Activated CD4-positive, alpha-beta memory T cell treated with anti-CD3 and anti-CD28 coated beads, Interleukin-2, amount 10 ng/mL, durations not matched to agents 7 days and 5 days (primary cell): Measurements from ENCODE around the gene NUP210L. TPM values are rescaled to one million over a fixed set of nuclear protein-coding genes. Genes with fewer than 3 reads are reported as not detected.
A peak's percentile ranks its signal among the peaks of the same experiment; 100 is the strongest.

Source experiments
- CTCF ChIA-PET: fragments of 350-600 bp; sonication (Branson Sonifier 250); formaldehyde crosslinking; loops from one replicate; lab custom pipeline; 2021; ENCODE audit warnings: antibody characterized with exemption, inconsistent platforms; lab: Charles Lee
- POLR2A ChIA-PET: fragments of 350-600 bp; sonication (Branson Sonifier 250); formaldehyde crosslinking; loops from one replicate; lab custom pipeline; 2021; ENCODE audit warnings: antibody characterized with exemption; lab: Charles Lee
- DNase-seq: peaks from one replicate; pipeline ENCODE4 v3.0.0-alpha.2; 2020
- H3K27ac Mint-ChIP-seq: one replicate; pipeline ENCODE4 v1.8.0; 2021; ENCODE audit warnings: mild to moderate bottlenecking, mixed read lengths
- H3K27me3 Mint-ChIP-seq: one replicate; pipeline ENCODE4 v1.8.0; 2021; ENCODE audit warnings: mixed read lengths
- H3K36me3 Mint-ChIP-seq: one replicate; pipeline ENCODE4 v1.8.0; 2021; ENCODE audit warnings: low read depth, mixed read lengths
- H3K4me1 Mint-ChIP-seq: one replicate; pipeline ENCODE4 v1.8.0; 2021; ENCODE audit warnings: mixed read lengths
- H3K4me3 Mint-ChIP-seq: one replicate; pipeline ENCODE4 v1.8.0; 2021; ENCODE audit warnings: mild to moderate bottlenecking, mixed read lengths
- H3K9me3 Mint-ChIP-seq: one replicate; pipeline ENCODE4 v1.8.0; 2021; ENCODE audit warnings: mixed read lengths
- total RNA-seq, 2 experiments: library from RNA; stranded (reverse); gene quantifications; one replicate each; pipeline ENCODE4 v1.2.3, GENCODE V29; 2021

Gene NUP210L
- total RNA-seq, 2 experiments from 2014 or later: 0.05 to 0.08 TPM

DNA sequence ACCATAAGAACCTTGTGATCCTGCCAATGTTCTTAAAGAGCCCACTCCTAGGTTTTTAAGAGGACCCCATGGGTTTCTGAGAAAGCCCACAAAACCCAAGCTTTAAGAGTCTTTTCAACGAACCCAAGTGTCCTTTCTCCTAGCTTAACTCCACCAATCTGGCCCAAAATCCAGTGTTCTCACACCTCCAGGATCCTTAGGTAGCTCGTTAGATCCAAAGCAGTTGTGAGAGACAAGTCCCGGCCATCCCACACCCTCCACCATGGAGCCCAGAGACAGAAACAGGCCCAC, 210.1 kb downstream of the NUP210L start:
- POLR2A ChIA-PET: interaction anchor here (0.7 to 6.9 kb wide), 27 partner anchors 9 to 413 kb away, joined by 3 to 165 read pairs (median 8); partner anchors contain the start of genes CHTOP, CREB3L4, CRTC2 and GATAD2B
- H3K9me3 Mint-ChIP-seq: no peaks in the 10 kb centered on the region
- peak overlapping the region; percentile 99 for H3K27ac Mint-ChIP-seq

DNA sequence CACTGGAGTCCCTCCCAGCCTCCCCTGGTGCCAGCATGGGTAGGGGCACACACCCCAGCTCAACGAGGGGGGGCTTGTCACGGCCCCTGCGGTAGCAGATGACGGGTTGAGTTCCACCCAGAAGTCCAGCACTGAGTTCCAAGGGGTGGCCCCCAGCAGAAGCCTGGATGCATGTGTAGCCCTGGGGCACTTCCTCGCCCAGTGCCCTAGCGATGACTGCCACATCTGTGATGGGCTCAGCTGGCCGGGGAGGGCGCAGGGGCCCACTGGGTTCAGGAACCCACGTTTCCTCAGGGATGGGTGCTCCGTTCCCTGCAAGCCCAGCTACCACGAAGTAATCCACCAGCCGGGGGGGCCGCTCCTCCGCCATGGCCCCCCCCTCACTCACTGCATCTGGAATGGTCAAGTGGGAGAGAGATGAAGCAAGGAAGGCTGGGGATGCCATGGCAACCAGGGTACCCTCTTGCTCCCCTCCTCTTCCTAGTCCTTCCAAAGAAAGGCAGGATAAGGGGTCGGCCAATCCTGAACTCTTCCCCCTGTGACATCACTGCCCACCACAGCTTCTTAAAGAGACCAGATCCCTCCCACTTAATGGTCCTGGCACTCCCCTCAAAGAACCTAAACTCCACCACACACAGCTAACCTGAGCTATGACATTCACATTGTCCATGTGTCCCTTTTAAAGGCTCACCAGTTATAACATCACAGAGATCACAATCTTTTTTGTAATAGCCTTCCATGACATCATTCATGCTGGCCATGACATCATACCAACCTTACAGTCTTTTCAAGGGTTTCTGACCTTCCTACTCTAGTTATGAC, 210.7 kb downstream of the NUP210L start:
- DNase-seq: no peak
- ChIA-PET CTCF (interaction anchor here (0.7 to 4.7 kb wide), 11 partner anchors 12 to 347 kb away, joined by 3 to 52 read pairs (median 20); partner anchors contain the start of genes CREB3L4, CRTC2, GATAD2B and RAB13), POLR2A (interaction anchor here (0.7 to 6.9 kb wide), 25 partner anchors 8 to 412 kb away, joined by 3 to 165 read pairs (median 8); partner anchors contain the start of genes CHTOP, CREB3L4, CRTC2 and GATAD2B)
- peaks cover 40% of the 10 kb centered on the region for H3K4me1 Mint-ChIP-seq
- H3K27ac Mint-ChIP-seq: peak overlapping the region; percentile 99
- H3K9me3 Mint-ChIP-seq: no peaks in the 10 kb centered on the region
- peaks cover 81% of the 10 kb centered on the region for H3K36me3 Mint-ChIP-seq
- peak overlapping the region; percentile 92 for H3K4me3 Mint-ChIP-seq
- H3K27me3 Mint-ChIP-seq: no peaks in the 10 kb centered on the region

More for the DNA sequence above, 210.1 kb downstream of the NUP210L start:
- peaks cover 76% of the 10 kb centered on the region for H3K36me3 Mint-ChIP-seq
- CTCF ChIA-PET: interaction anchor here (0.7 to 4.7 kb wide), 12 partner anchors 12 to 212 kb away, joined by 3 to 52 read pairs (median 18); partner anchors contain the start of genes CREB3L4, CRTC2, GATAD2B and JTB
- no peak for DNase-seq
- H3K4me1 Mint-ChIP-seq: peaks cover 40% of the 10 kb centered on the region
- H3K4me3 Mint-ChIP-seq: peak overlapping the region; percentile 92
- no peaks in the 10 kb centered on the region for H3K27me3 Mint-ChIP-seq

DNA sequence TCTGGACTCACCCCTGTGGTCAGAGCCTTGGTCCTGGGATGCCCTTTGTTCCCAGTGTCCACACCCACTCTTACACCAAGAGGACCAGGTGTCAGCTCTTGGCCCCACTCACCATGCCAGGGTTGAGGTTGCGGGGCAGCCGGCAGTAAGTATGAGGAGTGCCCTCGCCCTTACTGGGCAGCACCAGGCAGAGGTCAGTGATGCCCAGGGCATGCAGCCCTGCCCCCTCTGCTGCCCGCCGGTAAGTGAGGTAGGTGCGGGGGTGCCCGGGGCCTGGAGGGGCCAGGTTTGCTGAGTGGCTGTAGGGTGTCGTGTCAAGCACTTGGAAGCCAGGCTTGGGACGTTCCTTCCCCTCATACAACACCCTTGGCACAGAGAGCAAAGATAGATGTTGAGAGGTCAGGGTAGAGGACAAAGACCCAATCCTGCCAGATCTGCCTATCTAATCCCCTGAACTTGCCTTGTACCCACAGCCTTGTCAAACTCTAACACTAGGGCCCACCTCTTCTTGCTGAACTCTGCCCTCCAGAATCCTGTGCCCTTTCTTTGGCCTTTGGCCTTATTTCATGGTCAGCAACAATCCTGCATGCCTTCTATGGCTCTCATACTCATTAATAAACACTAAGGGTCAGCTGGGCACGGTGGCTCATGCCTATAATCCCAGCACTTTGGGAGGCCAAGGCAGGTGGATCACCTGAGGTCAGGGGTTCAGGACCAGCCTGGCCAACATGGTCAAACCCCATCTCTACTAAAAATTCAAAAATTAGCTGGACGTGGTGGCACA, 211.9 kb downstream of the NUP210L start:
- no peak for DNase-seq
- Mint-ChIP-seq H3K27me3 (no peaks in the 10 kb centered on the region), H3K36me3 (peaks cover 76% of the 10 kb centered on the region), H3K9me3 (no peaks in the 10 kb centered on the region), H3K4me1 (peaks cover 40% of the 10 kb centered on the region), H3K27ac (peak overlapping the region; percentile 66), H3K4me3 (no peak overlapping the region)
- CTCF ChIA-PET: interaction anchor here (4.7 kb wide), 1 partner anchor 14 kb away, joined by 51 read pairs; the partner anchor contains the start of gene CRTC2
- POLR2A ChIA-PET: interaction anchor here (3.1 to 6.9 kb wide), 8 partner anchors 13 to 47 kb away, joined by 7 to 165 read pairs (median 63); partner anchors contain the start of genes CREB3L4, CRTC2, GATAD2B and JTB

Other genes starting within 250 kb of the NUP210L start
- 10 to 100 TPM; 70.8 to 71.1 TPM for gene GATAD2B, start 232.1 kb downstream of the NUP210L start, total RNA-seq
- 100 to 1,000 TPM; 159 to 166 TPM for gene DENND4B, start 208.4 kb downstream of the NUP210L start, total RNA-seq
- gene CRTC2, start 196.5 kb downstream of the NUP210L start, total RNA-seq: 100 to 1,000 TPM; 107 TPM
- gene SLC39A1, start 191.5 kb downstream of the NUP210L start, total RNA-seq: 10 to 100 TPM; 42.5 to 42.6 TPM
- gene CREB3L4, start 187.2 kb downstream of the NUP210L start, total RNA-seq: 1 to 10 TPM; 7.0 to 8.4 TPM
- gene JTB, start 177.4 kb downstream of the NUP210L start, total RNA-seq: 100 to 1,000 TPM; 120 to 127 TPM
- gene RAB13, start 168.7 kb downstream of the NUP210L start, total RNA-seq: under 1 TPM; 0.40 to 0.43 TPM
- 1,000 to 10,000 TPM; 2,022 to 2,087 TPM for gene RPS27, start 164.3 kb downstream of the NUP210L start, total RNA-seq
- 100 to 1,000 TPM; 792 to 805 TPM for gene TPM3, start 37.0 kb upstream of the NUP210L start, total RNA-seq
- not detected for gene CFAP141, start 51.3 kb upstream of the NUP210L start, total RNA-seq
- gene UBAP2L, start 65.9 kb upstream of the NUP210L start, total RNA-seq: 100 to 1,000 TPM; 155 to 157 TPM
- gene HAX1, start 117.6 kb upstream of the NUP210L start, total RNA-seq: 100 to 1,000 TPM; 141 to 142 TPM
- gene AQP10, start 166.0 kb upstream of the NUP210L start, total RNA-seq: not detected
- gene ATP8B2, start 170.5 kb upstream of the NUP210L start, total RNA-seq: 100 to 1,000 TPM; 142 to 149 TPM